ENCODE measurements around the gene LFNG. TPM values are rescaled to one million over a fixed set of nuclear protein-coding genes. Genes with fewer than 3 reads are reported as not detected.

LFNG gene
- total RNA-seq, 4 donors from 2014 or later, result 105 to 198 (median 150) TPM

- Histone ChIP-seq H3K36me3 (no peaks in the 10 kb centered on the region), H3K9me3 (no peaks in the 10 kb centered on the region), H3K4me1 (peaks cover 75% of the 10 kb centered on the region), H3K4me3 (peak overlapping the region; percentile 17), H3K27me3 (no peaks in the 10 kb centered on the region), H3K27ac (peak overlapping the region; percentile 60)
- no peak for DNase-seq (ENCODE audit: low spot score in 2 of 2)
- WGBS, result 69% methylated on average over 2 of the region's 6 CpGs
- TF ChIP-seq CTCF (IDR thresholded peaks at IDR 0.05) (no peak), POLR2AphosphoS5 (IDR thresholded peaks at IDR 0.05) (no peak), EP300 (IDR thresholded peaks at IDR 0.05) (no peak), POLR2A (IDR thresholded peaks at IDR 0.05) (no peak)
Measured at GRCh38 chr7:2507917-2508306, 11.7 kb upstream of the LFNG start.

- 0% methylated on average over 13 of the region's 43 CpGs for WGBS
- peak in 1 of 2 donors; percentile 93 for DNase-seq (ENCODE audit: low spot score in 2 of 2)
Measured at GRCh38 chr7:2508327-2509215, 11.0 kb upstream of the LFNG start.

GRCh38 chr7:2509298-2509906 is 10.2 kb upstream of the LFNG start:
- peaks cover 67% of the 10 kb centered on the region for H3K4me1 ChIP-seq

More at GRCh38 chr7:2508327-2509215, 11.0 kb upstream of the LFNG start:
- peak in 1 of 3 donors; percentile 67 for TF ChIP-seq POLR2AphosphoS5 (IDR thresholded peaks at IDR 0.05)
- TF ChIP-seq EP300 (IDR thresholded peaks at IDR 0.05), result no peak
- no peak for TF ChIP-seq POLR2A (IDR thresholded peaks at IDR 0.05)
- TF ChIP-seq CTCF (IDR thresholded peaks at IDR 0.05), result no peak
- H3K4me1 ChIP-seq, result peaks cover 71% of the 10 kb centered on the region
- peak overlapping the region; percentile 60 for H3K27ac ChIP-seq
- no peaks in the 10 kb centered on the region for H3K36me3 ChIP-seq
- no peaks in the 10 kb centered on the region for H3K9me3 ChIP-seq
- no peaks in the 10 kb centered on the region for H3K27me3 ChIP-seq
- peak overlapping the region; percentile 17 for H3K4me3 ChIP-seq

GRCh38 chr7:2510130-2510776 is 9.3 kb upstream of the LFNG start:
- TF ChIP-seq CTCF (IDR thresholded peaks at IDR 0.05), result no peak
- TF ChIP-seq EP300 (IDR thresholded peaks at IDR 0.05), result no peak
- TF ChIP-seq POLR2A (IDR thresholded peaks at IDR 0.05), result no peak
- TF ChIP-seq POLR2AphosphoS5 (IDR thresholded peaks at IDR 0.05), result no peak
- no peak for DNase-seq (ENCODE audit: low spot score in 2 of 2)
- Histone ChIP-seq H3K27me3 (no peaks in the 10 kb centered on the region), H3K9me3 (no peaks in the 10 kb centered on the region), H3K4me1 (peaks cover 59% of the 10 kb centered on the region), H3K4me3 (no peak overlapping the region), H3K36me3 (no peaks in the 10 kb centered on the region), H3K27ac (peak overlapping the region; percentile 63)
- 87% methylated on average over 8 of the region's 13 CpGs for WGBS

More at GRCh38 chr7:2509298-2509906, 10.2 kb upstream of the LFNG start:
- Histone ChIP-seq H3K27me3 (no peaks in the 10 kb centered on the region), H3K4me3 (no peak overlapping the region), H3K9me3 (no peaks in the 10 kb centered on the region), H3K36me3 (no peaks in the 10 kb centered on the region), H3K27ac (no peak overlapping the region)
- WGBS, result 63% methylated on average over 12 of the region's 23 CpGs
- DNase-seq (ENCODE audit: low spot score in 2 of 2), result no peak
- no peak for TF ChIP-seq EP300 (IDR thresholded peaks at IDR 0.05)
- no peak for TF ChIP-seq POLR2A (IDR thresholded peaks at IDR 0.05)
- no peak for TF ChIP-seq CTCF (IDR thresholded peaks at IDR 0.05)
- no peak for TF ChIP-seq POLR2AphosphoS5 (IDR thresholded peaks at IDR 0.05)
